Trophoblast cell (in vitro differentiated cells and primary cell): Measurements from ENCODE around the gene PHF21A.
"Not testable (repeated sequence)": the region's sequence is repeated elsewhere in the genome, so short reads cannot be mapped to it uniquely, and the experiment has no call there.

ENCODE experiments used
- DNase-seq, 2 donors: peaks; one replicate each; pipeline ENCODE4 v3.0.0-alpha.2; 2016
- H2AFZ ChIP-seq: 2 replicates; pipeline ENCODE4 v1.6.1; 2013; ENCODE audit warnings: low read length, moderate library complexity, mild to moderate bottlenecking; ENCODE audit not compliant: insufficient read depth, poor library complexity
- H2AK5ac ChIP-seq: 2 replicates; pipeline ENCODE4 v1.6.1; 2013; ENCODE audit warnings: mild to moderate bottlenecking, low read length
- H2BK120ac ChIP-seq: 2 replicates; pipeline ENCODE4 v1.6.1; 2013; ENCODE audit warnings: low read length, mild to moderate bottlenecking, moderate library complexity; ENCODE audit not compliant: insufficient read depth, poor library complexity
- H2BK12ac ChIP-seq: 2 replicates; pipeline ENCODE4 v1.6.1; 2013; ENCODE audit warnings: mild to moderate bottlenecking, low read length, moderate library complexity
- H2BK5ac ChIP-seq: 2 replicates; pipeline ENCODE4 v1.6.1; 2013; ENCODE audit warnings: low read length, low read depth, moderate library complexity, mild to moderate bottlenecking; ENCODE audit not compliant: poor library complexity
- H3K14ac ChIP-seq: 2 replicates; pipeline ENCODE4 v1.6.1; 2013; ENCODE audit warnings: mild to moderate bottlenecking, low read length
- H3K18ac ChIP-seq: 2 replicates; pipeline ENCODE4 v1.6.1; 2013; ENCODE audit warnings: mild to moderate bottlenecking, low read length
- H3K23ac ChIP-seq: 2 replicates; pipeline ENCODE4 v1.6.1; 2013; ENCODE audit warnings: low read length
- H3K27ac ChIP-seq: 2 replicates; pipeline ENCODE4 v1.5.1; 2013; ENCODE audit warnings: low read depth, mild to moderate bottlenecking, inconsistent platforms, low read length, moderate library complexity
- H3K27me3 ChIP-seq: 2 replicates; pipeline ENCODE4 v1.6.1; 2013; ENCODE audit warnings: inconsistent platforms, mild to moderate bottlenecking, low read length, moderate library complexity; ENCODE audit not compliant: insufficient read depth
- H3K36me3 ChIP-seq, 2 experiments: 1 replicate in 1 of 2; 2 replicates in 1 of 2; pipeline ENCODE4 v1.6.1; 2013; ENCODE audit warnings: low read length in 2 of 2, mild to moderate bottlenecking in 2 of 2, moderate library complexity in 1 of 2; ENCODE audit not compliant: insufficient read depth in 2 of 2, control insufficient read depth in 1 of 2
- H3K4ac ChIP-seq: 2 replicates; pipeline ENCODE4 v1.6.1; 2013; ENCODE audit warnings: low read depth, mild to moderate bottlenecking, low read length, moderate library complexity
- H3K4me1 ChIP-seq, 2 experiments: 1 replicate in 1 of 2; 2 replicates in 1 of 2; pipeline ENCODE4 v1.6.1; 2013; ENCODE audit warnings: low read length in 2 of 2, mild to moderate bottlenecking in 2 of 2, moderate library complexity in 1 of 2; ENCODE audit not compliant: insufficient read depth in 2 of 2, control insufficient read depth in 1 of 2
- H3K4me2 ChIP-seq: 2 replicates; pipeline ENCODE4 v1.6.1; 2013; ENCODE audit warnings: inconsistent platforms, mild to moderate bottlenecking, low read length, moderate library complexity
- H3K4me3 ChIP-seq: 2 replicates; pipeline ENCODE4 v1.5.1; 2013; ENCODE audit warnings: mild to moderate bottlenecking, low read depth, low read length, inconsistent platforms
- H3K79me1 ChIP-seq: one replicate; pipeline ENCODE4 v1.6.1; 2013; ENCODE audit warnings: low read length
- H3K79me2 ChIP-seq: 2 replicates; pipeline ENCODE4 v1.6.1; 2013; ENCODE audit warnings: low read length, mild to moderate bottlenecking; ENCODE audit not compliant: control insufficient read depth, insufficient read depth, poor library complexity
- H3K9ac ChIP-seq: 2 replicates; pipeline ENCODE4 v1.6.1; 2013; ENCODE audit warnings: mild to moderate bottlenecking, low read length
- H3K9me3 ChIP-seq: 2 replicates; pipeline ENCODE4 v1.6.1; 2013; ENCODE audit warnings: low read depth, mild to moderate bottlenecking, control low read depth, inconsistent platforms, low read length; ENCODE audit not compliant: insufficient read depth
- H4K12ac ChIP-seq: 2 replicates; pipeline ENCODE4 v1.6.1; 2013; ENCODE audit warnings: low read depth, mild to moderate bottlenecking, low read length, moderate library complexity
- H4K8ac ChIP-seq: 2 replicates; pipeline ENCODE4 v1.6.1; 2013; ENCODE audit warnings: low read depth, mild to moderate bottlenecking, low read length, moderate library complexity
- H4K91ac ChIP-seq: one replicate; pipeline ENCODE4 v1.6.1; 2013; ENCODE audit warnings: low read depth, mild to moderate bottlenecking, low read length, moderate library complexity
- WGBS: extraction: QIAGEN DNeasy Blood & Tissue Kit; methylation state at CpG from one replicate; pipeline ENCODE4 v1.1.7; 2013; ENCODE audit warnings: missing lambda C conversion rate; ENCODE audit not compliant: insufficient read length, insufficient coverage; ENCODE audit errors: extremely low coverage; 5-methylcytosine and 5-hydroxymethylcytosine counted together

Gene PHF21A

DNA sequence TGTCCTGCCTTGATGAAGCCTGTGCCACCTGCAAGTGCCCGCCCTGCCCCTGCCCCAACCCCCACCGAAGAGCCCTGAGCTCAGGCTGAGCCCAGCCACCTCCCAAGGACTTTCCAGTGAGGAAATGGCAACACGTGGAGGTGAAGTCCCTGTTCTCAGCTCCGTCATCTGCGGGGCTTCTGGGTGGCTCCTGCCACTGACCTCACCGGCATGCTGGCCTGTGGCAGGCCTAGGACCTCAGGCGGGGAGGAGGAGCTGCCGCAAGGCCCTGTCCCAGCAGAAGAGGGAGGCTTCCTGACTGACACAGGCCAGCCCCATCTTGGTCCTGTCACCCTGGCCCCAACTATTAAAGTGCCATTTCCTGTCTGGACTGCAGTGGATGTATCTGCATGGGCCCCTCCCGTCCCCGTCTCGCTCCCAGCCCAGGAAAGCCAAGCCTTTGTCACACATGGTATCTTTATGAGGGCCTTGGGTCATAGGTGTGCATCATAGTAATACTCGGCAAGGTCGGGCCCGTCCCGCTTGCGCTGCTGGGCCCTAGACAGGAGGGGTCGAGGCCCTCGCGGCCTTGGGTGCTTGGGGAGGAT, 215.1 kb downstream of the PHF21A start:
- no peaks in the 10 kb centered on the region for H3K9me3 ChIP-seq
- WGBS: no CpG with 5 or more reads among the region's 19 CpGs
- H3K18ac ChIP-seq: no peak overlapping the region
- H2BK12ac ChIP-seq: no peak overlapping the region
- no peaks in the 10 kb centered on the region for H3K79me2 ChIP-seq
- H4K91ac ChIP-seq: no peak overlapping the region
- no peak overlapping the region for H3K14ac ChIP-seq
- peaks cover 15 to 16% of the 10 kb centered on the region in 2 experiments for H3K4me1 ChIP-seq
- no peak overlapping the region for H3K4me2 ChIP-seq
- H3K4me3 ChIP-seq: no peak overlapping the region
- H3K36me3 ChIP-seq: peaks cover 22 to 28% of the 10 kb centered on the region in 2 experiments
- H4K12ac ChIP-seq: no peak overlapping the region
- H3K79me1 ChIP-seq: peaks cover 5% of the 10 kb centered on the region
- no peak overlapping the region for H2BK120ac ChIP-seq
- no peak overlapping the region for H3K4ac ChIP-seq
- no peak overlapping the region for H3K23ac ChIP-seq
- no peak overlapping the region for H2BK5ac ChIP-seq
- peak; percentile 48 to 53 for DNase-seq
- no peak overlapping the region for H2AK5ac ChIP-seq
- H4K8ac ChIP-seq: no peak overlapping the region
- no peak overlapping the region for H3K9ac ChIP-seq
- H3K27ac ChIP-seq: no peak overlapping the region
- H3K27me3 ChIP-seq: no peaks in the 10 kb centered on the region
- H2AFZ ChIP-seq: no peak overlapping the region

DNA sequence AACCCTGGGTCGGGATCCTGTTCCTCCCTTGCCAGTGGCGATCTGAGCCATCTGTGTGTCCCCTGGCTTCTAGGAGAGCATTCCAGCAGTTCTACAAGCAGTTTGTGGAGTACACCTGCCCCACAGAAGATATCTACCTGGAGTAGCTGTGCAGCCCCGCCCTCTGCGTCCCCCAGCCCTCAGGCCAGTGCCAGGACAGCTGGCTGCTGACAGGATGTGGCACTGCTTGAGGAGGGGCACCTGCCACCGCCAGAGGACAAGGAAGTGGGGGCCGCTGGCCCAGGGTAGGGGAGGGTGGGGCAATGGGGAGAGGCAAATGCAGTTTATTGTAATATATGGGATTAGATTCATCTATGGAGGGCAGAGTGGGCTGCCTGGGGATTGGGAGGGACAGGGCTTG, 215.7 kb downstream of the PHF21A start:
- not testable (repeated sequence) for H4K12ac ChIP-seq, H3K23ac ChIP-seq, H3K9me3 ChIP-seq, DNase-seq, H3K4ac ChIP-seq, H3K79me1 ChIP-seq, H4K91ac ChIP-seq, H3K27me3 ChIP-seq, H3K4me2 ChIP-seq, H2AK5ac ChIP-seq, H2AFZ ChIP-seq, H2BK5ac ChIP-seq, H2BK12ac ChIP-seq, H3K27ac ChIP-seq, H3K79me2 ChIP-seq, H3K18ac ChIP-seq, H2BK120ac ChIP-seq, H3K14ac ChIP-seq, H4K8ac ChIP-seq, H3K4me3 ChIP-seq, H3K9ac ChIP-seq
- no CpG with 5 or more reads among the region's 6 CpGs for WGBS
- Histone ChIP-seq H3K36me3 (peaks cover 16 to 22% of the 10 kb centered on the region in 2 experiments), H3K4me1 (peaks cover 15 to 18% of the 10 kb centered on the region in 2 experiments)

GRCh38 chr11:45905095-45905494, 216.2 kb downstream of the PHF21A start:
- H3K9ac ChIP-seq: no peak overlapping the region
- H3K79me1 ChIP-seq: peaks cover 5% of the 10 kb centered on the region
- H3K4me3 ChIP-seq: no peak overlapping the region
- H2AFZ ChIP-seq: no peak overlapping the region
- H2BK5ac ChIP-seq: no peak overlapping the region
- no CpG with 5 or more reads among the region's 19 CpGs for WGBS
- no peak overlapping the region for H3K4ac ChIP-seq
- no peak for DNase-seq
- H3K27ac ChIP-seq: no peak overlapping the region
- peaks cover 15 to 20% of the 10 kb centered on the region in 2 experiments for H3K4me1 ChIP-seq
- no peaks in the 10 kb centered on the region for H3K79me2 ChIP-seq
- H3K9me3 ChIP-seq: no peaks in the 10 kb centered on the region
- H3K36me3 ChIP-seq: peaks cover 12 to 17% of the 10 kb centered on the region in 2 experiments
- peaks cover 7% of the 10 kb centered on the region for H3K27me3 ChIP-seq
- no peak overlapping the region for H2BK12ac ChIP-seq
- H4K91ac ChIP-seq: no peak overlapping the region
- no peak overlapping the region for H2BK120ac ChIP-seq
- H2AK5ac ChIP-seq: no peak overlapping the region
- no peak overlapping the region for H3K23ac ChIP-seq
- H4K8ac ChIP-seq: no peak overlapping the region
- H3K4me2 ChIP-seq: no peak overlapping the region
- no peak overlapping the region for H3K18ac ChIP-seq
- H3K14ac ChIP-seq: no peak overlapping the region
- no peak overlapping the region for H4K12ac ChIP-seq

DNA sequence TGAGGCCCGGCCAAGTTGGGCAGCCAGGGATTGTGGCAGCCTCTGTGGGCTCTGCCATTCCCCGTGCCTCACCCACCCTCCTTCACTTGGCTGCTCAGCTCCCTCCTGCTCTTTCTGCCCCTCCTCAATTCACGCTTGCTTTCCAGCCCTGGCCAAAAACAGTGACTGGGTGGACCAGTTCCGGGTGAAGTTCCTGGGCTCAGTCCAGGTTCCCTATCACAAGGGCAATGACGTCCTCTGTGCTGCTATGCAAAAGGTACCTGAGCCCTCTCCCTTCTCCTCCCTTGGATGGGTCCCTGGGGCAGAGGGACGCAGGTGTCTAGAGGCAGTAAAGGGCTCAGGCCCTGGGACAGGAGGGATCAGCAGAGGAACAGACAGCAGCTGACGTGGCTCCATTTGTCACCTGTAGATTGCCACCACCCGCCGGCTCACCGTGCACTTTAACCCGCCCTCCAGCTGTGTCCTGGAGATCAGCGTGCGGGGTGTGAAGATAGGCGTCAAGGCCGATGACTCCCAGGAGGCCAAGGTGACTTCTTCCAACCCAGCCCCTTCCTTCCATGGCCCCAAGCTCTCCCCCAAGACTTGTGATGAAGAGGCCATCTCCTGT, 216.8 kb downstream of the PHF21A start:
- H3K4ac ChIP-seq: no peak overlapping the region
- no peak overlapping the region for H3K23ac ChIP-seq
- no peak overlapping the region for H4K8ac ChIP-seq
- no peak overlapping the region for H3K18ac ChIP-seq
- H3K36me3 ChIP-seq: peaks cover 5 to 10% of the 10 kb centered on the region in 2 experiments
- no peak overlapping the region for H3K27ac ChIP-seq
- no peak overlapping the region for H2BK12ac ChIP-seq
- no peak overlapping the region for H3K14ac ChIP-seq
- no peak overlapping the region for H2BK120ac ChIP-seq
- H2BK5ac ChIP-seq: no peak overlapping the region
- peaks cover 1% of the 10 kb centered on the region for H3K79me2 ChIP-seq
- H3K4me2 ChIP-seq: no peak overlapping the region
- WGBS: no CpG with 5 or more reads among the region's 15 CpGs
- H3K4me1 ChIP-seq: peaks cover 16 to 21% of the 10 kb centered on the region in 2 experiments
- H3K9me3 ChIP-seq: no peaks in the 10 kb centered on the region
- H4K91ac ChIP-seq: no peak overlapping the region
- no peak overlapping the region for H3K4me3 ChIP-seq
- no peak overlapping the region for H2AFZ ChIP-seq
- H2AK5ac ChIP-seq: no peak overlapping the region
- no peak overlapping the region for H3K9ac ChIP-seq
- no peak overlapping the region for H4K12ac ChIP-seq
- H3K79me1 ChIP-seq: peaks cover 7% of the 10 kb centered on the region
- peaks cover 7% of the 10 kb centered on the region for H3K27me3 ChIP-seq
- DNase-seq: no peak
